Esophagus mucosa (tissue), 1 donor: ENCODE measurements around the gene PI4KA. TPM values are rescaled to one million over a fixed set of nuclear protein-coding genes. Genes with fewer than 3 reads are reported as not detected.
A peak's percentile ranks its signal among the peaks of the same experiment; 100 is the strongest.

ENCODE experiments used
- ATAC-seq: fragments of 200-7000 bp; cut with Tn5 transposase; one replicate; pipeline ENCODE4 v1.9.1; 2020
- total RNA-seq: library from RNA; stranded (reverse); gene quantifications from one replicate; pipeline ENCODE4 v1.2.4, GENCODE V29; 2023
- donor health status: DM: yes; HTN: yes; CAD: no.

The PI4KA gene
- total RNA-seq, 1 donor from 2014 or later: 28.5 TPM

- ATAC-seq: no peak
These were observed 44.3 kb downstream of the PI4KA start for GRCh38 chr22:20814221-20814808.

- ATAC-seq: no peak
These were observed 45.6 kb downstream of the PI4KA start for GRCh38 chr22:20813056-20813455.

- no peak for ATAC-seq
These were observed 46.5 kb downstream of the PI4KA start for GRCh38 chr22:20811971-20812660.

GRCh38 chr22:20811171-20811570, 47.4 kb downstream of the PI4KA start:
- no peak for ATAC-seq

- ATAC-seq: no peak
These were observed 48.0 kb downstream of the PI4KA start for GRCh38 chr22:20810645-20811044.

GRCh38 chr22:20809538-20810185, 48.9 kb downstream of the PI4KA start:
- no peak for ATAC-seq

GRCh38 chr22:20808844-20809243, 49.8 kb downstream of the PI4KA start:
- ATAC-seq: no peak

GRCh38 chr22:20807315-20807752, 51.3 kb downstream of the PI4KA start:
- no peak for ATAC-seq

- ATAC-seq: no peak
These were observed 52.6 kb downstream of the PI4KA start for GRCh38 chr22:20805972-20806471.

GRCh38 chr22:20804650-20805049, 54.0 kb downstream of the PI4KA start:
- ATAC-seq: peak; percentile 11

GRCh38 chr22:20803696-20804324, 54.8 kb downstream of the PI4KA start:
- peak; percentile 62 for ATAC-seq

- ATAC-seq: peak; percentile 16
These were observed 55.6 kb downstream of the PI4KA start for GRCh38 chr22:20802922-20803553.

GRCh38 chr22:20802452-20802851, 56.2 kb downstream of the PI4KA start:
- ATAC-seq: no peak

GRCh38 chr22:20799449-20799848, 59.2 kb downstream of the PI4KA start:
- peak; percentile 69 for ATAC-seq

- ATAC-seq: no peak
These were observed 59.6 kb downstream of the PI4KA start for GRCh38 chr22:20798974-20799373.

GRCh38 chr22:20798218-20798617, 60.4 kb downstream of the PI4KA start:
- no peak for ATAC-seq

GRCh38 chr22:20796731-20797130, 61.9 kb downstream of the PI4KA start:
- no peak for ATAC-seq

- no peak for ATAC-seq
These were observed 63.8 kb downstream of the PI4KA start for GRCh38 chr22:20794650-20795413.

GRCh38 chr22:20793748-20794649, 64.6 kb downstream of the PI4KA start:
- ATAC-seq: no peak

- ATAC-seq: no peak
These were observed 65.5 kb downstream of the PI4KA start for GRCh38 chr22:20792966-20793728.
